ENCODE measurements around the gene PLCB2.

DNA sequence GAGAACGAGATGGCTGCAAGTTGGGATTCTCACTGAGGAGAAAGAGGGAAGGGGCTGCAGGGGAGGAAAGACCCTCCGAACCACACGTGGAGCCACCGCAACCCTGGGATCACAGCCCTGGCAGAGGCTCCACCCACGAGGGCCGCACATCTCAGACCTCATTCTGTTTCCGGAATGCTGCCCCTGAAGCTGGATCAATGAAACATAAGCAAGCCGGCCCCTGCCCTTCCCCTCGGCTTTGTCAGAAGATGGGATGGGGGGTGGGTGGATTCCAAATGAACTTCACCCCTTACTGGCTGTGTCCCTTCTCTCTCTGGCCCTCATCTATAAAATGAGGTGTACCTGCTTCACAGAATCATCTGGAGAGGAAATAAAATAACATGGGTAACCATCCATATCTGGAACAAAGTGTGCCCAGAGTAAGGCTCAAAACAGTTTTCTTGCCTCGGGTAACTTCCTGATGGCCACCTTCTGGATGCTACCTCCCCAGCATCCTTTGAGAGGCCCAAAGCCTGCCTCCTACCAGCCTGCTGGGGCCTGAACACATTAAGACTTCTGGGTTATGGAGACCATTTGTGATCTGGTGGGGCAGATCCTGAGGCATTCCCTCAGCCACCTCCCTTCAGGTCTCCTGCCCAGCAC is 37.6 kb upstream of the PLCB2 start:
- no peak for TF ChIP-seq GATA2 (IDR thresholded peaks at IDR 0.05; ENCODE audit: low read depth, low read length)
- no peak for TF ChIP-seq GATA3 (IDR thresholded peaks at IDR 0.05; ENCODE audit: low read depth, low read length)

All from SH-SY5Y (cell line).